Lung (tissue), 12 donors: Measurements from ENCODE around the gene TRIP6. TPM values are rescaled to one million over a fixed set of nuclear protein-coding genes. Genes with fewer than 3 reads are reported as not detected.

Experiments used
- ATAC-seq: fragments of 200-7000 bp; cut with Tn5 transposase; one replicate; pipeline ENCODE4 v1.9.1; 2020; ENCODE audit warnings: moderate number of reproducible peaks; ENCODE audit not compliant: insufficient read depth, low FRiP score
- DNase-seq, 3 donors: peaks; one replicate each; pipeline ENCODE4 v3.0.0-alpha.2; 2013 to 2017
- H3K27ac ChIP-seq, 2 donors: one replicate each; pipeline ENCODE4 v1.5.1; 2013; ENCODE audit warnings: mild to moderate bottlenecking in 2 of 2, moderate library complexity in 2 of 2, control low read depth in 1 of 2, inconsistent platforms in 1 of 2, low read depth in 1 of 2, low read length in 1 of 2
- H3K27me3 ChIP-seq, 3 donors: one replicate each; pipeline ENCODE4 v1.5.1; 2013; ENCODE audit warnings: low read length in 2 of 3; ENCODE audit not compliant: control insufficient read depth in 3 of 3, insufficient read depth in 3 of 3
- H3K36me3 ChIP-seq, 4 donors: one replicate each; pipeline ENCODE4 v1.5.1; 2013; ENCODE audit warnings: low read length in 4 of 4, mild to moderate bottlenecking in 1 of 4, moderate library complexity in 1 of 4; ENCODE audit not compliant: control insufficient read depth in 4 of 4, insufficient read depth in 4 of 4
- H3K4me1 ChIP-seq, 5 donors: one replicate each; pipeline ENCODE4 v1.5.1; 2013; ENCODE audit warnings: low read length in 5 of 5, mild to moderate bottlenecking in 2 of 5, moderate library complexity in 1 of 5; ENCODE audit not compliant: control insufficient read depth in 5 of 5, insufficient read depth in 5 of 5
- H3K4me3 ChIP-seq: one replicate; pipeline ENCODE4 v1.5.1; 2013; ENCODE audit warnings: mild to moderate bottlenecking, control low read depth, moderate library complexity
- H3K9ac ChIP-seq, 2 donors: one replicate each; pipeline ENCODE4 v1.5.1; 2013; ENCODE audit warnings: low read length in 2 of 2, control low read depth in 1 of 2; ENCODE audit not compliant: insufficient read depth in 1 of 2
- H3K9me3 ChIP-seq, 4 donors: one replicate each; pipeline ENCODE4 v1.5.1; 2013; ENCODE audit warnings: low read length in 3 of 4, mild to moderate bottlenecking in 1 of 4, moderate library complexity in 1 of 4; ENCODE audit not compliant: control insufficient read depth in 4 of 4, insufficient read depth in 3 of 4
- WGBS, 2 donors: extraction: QIAGEN DNeasy Blood & Tissue Kit; methylation state at CpG; one replicate each; pipeline ENCODE4 v1.1.7; 2013; 5-methylcytosine and 5-hydroxymethylcytosine counted together
- polyA plus RNA-seq, 2 donors: library from polyadenylated mRNA; stranded (reverse); fragments of 200-250 nt; gene quantifications; one replicate each; pipeline ENCODE4 v1.2.1, GENCODE V29; 2013
- total RNA-seq, 2 donors: library from RNA; depleted of rRNA in 1 of 2; stranded (reverse); fragments of >200 nt in 1 of 2; gene quantifications; one replicate each; pipeline ENCODE4 v1.2.1, GENCODE V29; 2014 to 2021
- TF ChIP-seq, protein P1 (sequence below): IDR thresholded peaks from 2 replicates; pipeline ENCODE4 v1.5.1; 2012; ENCODE audit warnings: mild to moderate bottlenecking; ENCODE audit errors: control extremely low read depth, extremely low read depth
- donor health status: control.
- donor health status: control.
- donor health status: Bipolar disorder and iron deficiency.
- donor health status: healthy.
- donor health status: DM: yes; HTN: yes; CAD: no.

TRIP6 gene
- total and polyA plus RNA-seq, 4 donors = 41.4 to 81.8 (median 52.3) TPM

- peaks cover 4 to 34% (median 20%) of the 10 kb centered on the region in 4 donors for H3K36me3 ChIP-seq
- no peak for ATAC-seq
- DNase-seq = no peak
Observed at GRCh38 chr7:100823534-100823933, 43.7 kb upstream of the TRIP6 start.

DNA sequence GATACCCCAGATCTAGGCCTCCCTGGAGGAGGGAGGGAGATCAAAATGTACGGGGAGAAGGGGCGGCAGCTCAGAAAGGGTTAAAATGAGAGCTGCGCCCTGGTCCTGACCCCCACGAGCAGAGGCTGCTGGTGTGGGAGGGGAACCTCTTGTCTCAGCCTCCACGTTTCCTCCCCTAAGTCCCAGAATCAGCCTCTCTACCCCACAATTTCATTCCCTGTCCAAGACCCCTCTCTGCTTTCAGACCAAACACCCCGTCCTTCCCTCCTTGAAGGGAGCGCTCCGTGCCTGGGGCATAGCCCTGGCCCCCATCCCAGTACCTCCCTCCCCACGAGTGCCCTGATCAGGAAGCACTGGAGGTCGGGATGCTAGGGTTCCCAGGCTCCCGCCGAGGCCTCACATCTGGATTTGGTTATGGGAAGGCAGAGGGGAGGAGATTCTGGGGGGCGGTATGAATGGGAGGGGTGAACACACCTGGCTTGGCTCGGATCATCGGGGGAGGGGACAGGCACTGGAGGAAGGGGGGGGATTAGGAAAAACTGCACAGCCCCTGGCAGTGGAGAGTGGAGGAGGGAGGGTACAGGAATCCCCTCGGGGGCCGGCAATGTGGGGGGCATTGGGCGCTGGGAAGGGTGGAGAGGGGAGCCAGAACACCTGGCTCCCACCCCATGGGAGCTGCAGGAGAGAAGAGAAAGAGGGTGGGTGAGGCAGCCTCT, 42.5 kb upstream of the TRIP6 start:
- TF ChIP-seq, protein P1, sequence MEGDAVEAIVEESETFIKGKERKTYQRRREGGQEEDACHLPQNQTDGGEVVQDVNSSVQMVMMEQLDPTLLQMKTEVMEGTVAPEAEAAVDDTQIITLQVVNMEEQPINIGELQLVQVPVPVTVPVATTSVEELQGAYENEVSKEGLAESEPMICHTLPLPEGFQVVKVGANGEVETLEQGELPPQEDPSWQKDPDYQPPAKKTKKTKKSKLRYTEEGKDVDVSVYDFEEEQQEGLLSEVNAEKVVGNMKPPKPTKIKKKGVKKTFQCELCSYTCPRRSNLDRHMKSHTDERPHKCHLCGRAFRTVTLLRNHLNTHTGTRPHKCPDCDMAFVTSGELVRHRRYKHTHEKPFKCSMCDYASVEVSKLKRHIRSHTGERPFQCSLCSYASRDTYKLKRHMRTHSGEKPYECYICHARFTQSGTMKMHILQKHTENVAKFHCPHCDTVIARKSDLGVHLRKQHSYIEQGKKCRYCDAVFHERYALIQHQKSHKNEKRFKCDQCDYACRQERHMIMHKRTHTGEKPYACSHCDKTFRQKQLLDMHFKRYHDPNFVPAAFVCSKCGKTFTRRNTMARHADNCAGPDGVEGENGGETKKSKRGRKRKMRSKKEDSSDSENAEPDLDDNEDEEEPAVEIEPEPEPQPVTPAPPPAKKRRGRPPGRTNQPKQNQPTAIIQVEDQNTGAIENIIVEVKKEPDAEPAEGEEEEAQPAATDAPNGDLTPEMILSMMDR = no peak
- H3K27me3 ChIP-seq = no peaks in the 10 kb centered on the region
- 45 to 69% methylated on average over 17 to 18 of the region's 18 CpGs for WGBS, 2 donors
- peaks cover 2 to 28% (median 19%) of the 10 kb centered on the region in 4 donors for H3K36me3 ChIP-seq
- H3K9me3 ChIP-seq = no peaks in the 10 kb centered on the region
- peak overlapping the region; percentile 45 for H3K4me3 ChIP-seq
- DNase-seq = no peak
- no peak overlapping the region for H3K9ac ChIP-seq
- peaks cover 0 to 31% (median 4%) of the 10 kb centered on the region in 5 donors for H3K4me1 ChIP-seq
- ATAC-seq = no peak
- peak overlapping the region in 1 of 2 donors; percentile 76 for H3K27ac ChIP-seq

More at GRCh38 chr7:100823534-100823933, 43.7 kb upstream of the TRIP6 start:
- Histone ChIP-seq H3K27ac (no peak overlapping the region), H3K9me3 (no peaks in the 10 kb centered on the region), H3K27me3 (no peaks in the 10 kb centered on the region), H3K9ac (no peak overlapping the region), H3K4me3 (no peak overlapping the region), H3K4me1 (peaks cover 0 to 22% (median 2%) of the 10 kb centered on the region in 5 donors)
- TF ChIP-seq, protein P1 = no peak
- WGBS, 2 donors = 94 to 95% methylated on average over 28 to 31 of the region's 31 CpGs

DNA sequence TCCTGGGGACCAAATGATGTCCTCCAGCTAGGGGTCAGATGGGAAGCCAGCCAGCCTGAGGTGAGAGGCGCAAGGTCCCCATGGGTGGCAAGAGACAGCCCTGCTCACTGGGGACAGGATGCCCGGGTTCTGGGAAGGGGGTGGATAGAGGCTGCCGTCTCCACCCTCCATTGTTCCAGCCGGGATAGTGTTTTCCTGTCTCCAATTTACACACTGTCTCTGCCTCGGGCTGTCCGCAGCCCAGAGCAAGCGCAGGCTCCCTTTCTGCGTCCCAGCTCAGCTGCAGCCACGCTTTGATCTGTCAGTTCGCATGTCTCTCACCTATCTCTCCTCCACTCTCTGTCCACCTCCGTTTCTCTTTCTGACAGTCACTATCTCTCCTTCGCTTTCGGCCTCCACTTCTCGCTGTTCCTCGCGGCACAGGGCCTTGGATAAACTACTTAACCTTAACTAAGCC, 41.9 kb upstream of the TRIP6 start:
- TF ChIP-seq, protein P1 = no peak
- Histone ChIP-seq H3K36me3 (peaks cover 0 to 22% (median 13%) of the 10 kb centered on the region in 4 donors), H3K27me3 (no peaks in the 10 kb centered on the region), H3K4me1 (peaks cover 0 to 31% (median 4%) of the 10 kb centered on the region in 5 donors), H3K9ac (peak overlapping the region in 1 of 2 donors; percentile 81), H3K4me3 (peak overlapping the region; percentile 45), H3K27ac (peak overlapping the region; percentile 76 to 94), H3K9me3 (no peaks in the 10 kb centered on the region)
- no peak for ATAC-seq
- WGBS, 2 donors = 39 to 70% methylated on average over 14 to 16 of the region's 16 CpGs
- DNase-seq = peak in 1 of 3 donors; percentile 46
